Lower leg skin (tissue), 3 donors: ENCODE measurements around the gene HOXD9.

Experiments used
- CTCF ChIP-seq, 3 donors: fragments of 450-650 bp; IDR thresholded peaks; one replicate each; pipeline ENCODE4 v1.5.1; 2016; ENCODE audit warnings: antibody characterized with exemption in 3 of 3, mild to moderate bottlenecking in 3 of 3, moderate library complexity in 2 of 3
- POLR2A ChIP-seq, 2 donors: fragments of 450-650 bp; IDR thresholded peaks; one replicate each; pipeline ENCODE4 v1.6.1; 2016 to 2017; ENCODE audit warnings: antibody characterized with exemption in 2 of 2, mild to moderate bottlenecking in 1 of 2, moderate library complexity in 1 of 2

- TF ChIP-seq CTCF (IDR thresholded peaks at IDR 0.05) (no peak), POLR2A (IDR thresholded peaks at IDR 0.05) (no peak)
Measured at GRCh38 chr2:176100547-176101140, 21.9 kb upstream of the HOXD9 start.
